Inflammatory macrophage treated with lipopolysaccharide for 4 hours (primary cell): ENCODE data around the gene FKBP1B.
"Not testable (repeated sequence)": the region's sequence is repeated elsewhere in the genome, so short reads cannot be mapped to it uniquely, and the experiment has no call there.

Experiments
- DNase-seq: peaks from one replicate; pipeline ENCODE4 v3.0.0-alpha.2; 2020

Gene FKBP1B

DNA sequence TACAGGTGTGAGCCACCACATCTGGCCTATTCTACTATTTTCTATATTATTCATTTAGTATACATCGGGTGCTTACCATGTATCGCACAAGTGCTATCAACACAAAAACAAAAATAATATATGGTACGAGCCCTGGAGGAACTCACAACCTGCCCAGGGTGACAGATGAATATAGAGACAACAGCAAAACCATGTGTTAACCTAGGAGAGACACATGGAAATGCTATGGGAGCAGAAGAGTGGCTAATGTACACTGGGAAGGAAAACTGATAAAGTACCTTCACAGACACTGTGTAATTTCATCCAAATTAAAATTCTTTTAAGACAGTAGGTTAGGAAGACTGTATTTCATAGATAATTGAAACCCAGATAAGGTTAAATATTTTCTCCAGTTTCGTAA is 22.7 kb downstream of the FKBP1B start:
- no peak for DNase-seq

DNA sequence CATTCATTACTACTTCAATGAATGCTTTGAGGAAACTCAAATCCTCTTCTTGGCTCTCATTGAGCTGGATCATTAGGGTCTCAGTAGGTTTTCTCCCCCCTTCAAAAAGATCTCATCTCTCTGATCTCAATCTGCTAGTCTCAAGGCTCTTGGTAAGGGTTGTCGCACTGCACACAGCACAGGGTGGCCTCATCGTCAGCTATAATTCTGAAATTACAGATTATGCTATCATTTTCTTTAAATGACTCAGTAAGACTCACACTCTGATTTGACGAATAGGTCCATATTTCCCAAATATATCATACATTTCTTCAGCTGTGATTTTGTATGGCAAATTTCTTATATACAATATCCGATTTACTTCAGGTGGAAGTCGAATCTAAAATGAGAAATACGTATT is 24.3 kb downstream of the FKBP1B start:
- DNase-seq: no peak

DNA sequence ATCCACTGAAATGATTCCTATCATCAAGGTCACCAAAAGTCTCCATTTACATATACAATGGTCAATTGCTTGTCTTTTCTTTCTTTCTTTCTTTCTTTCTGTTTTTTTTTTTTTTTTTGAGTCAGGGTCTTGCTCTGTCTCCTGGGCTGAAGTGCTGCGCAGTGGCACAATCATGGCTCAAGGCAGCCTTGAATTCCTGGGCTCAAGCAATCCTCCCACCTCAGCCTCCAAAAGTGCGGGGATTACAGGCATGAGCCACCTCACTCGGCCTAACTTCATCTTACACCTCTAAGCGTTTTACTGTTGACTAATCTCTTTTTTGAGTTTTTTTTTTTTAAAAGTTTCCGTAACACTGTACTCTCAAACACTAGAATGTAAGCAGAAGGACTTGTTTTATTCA is 25.7 kb downstream of the FKBP1B start:
- DNase-seq: no peak

GRCh38 chr2:24075915-24076848 is 26.6 kb downstream of the FKBP1B start, which contains the start of gene SF3B6:
SF3B6 (minus strand) TSS chr2:24076326; CDS start chr2:24076229, 97 bp downstream.
- peak; percentile 100 for DNase-seq

- DNase-seq: peak; percentile 28
Observed at GRCh38 chr2:24076849-24077534, 27.5 kb downstream of the FKBP1B start.

- no peak for DNase-seq
Observed at GRCh38 chr2:24077535-24077877, 28.0 kb downstream of the FKBP1B start.

GRCh38 chr2:24077879-24078278 is 28.3 kb downstream of the FKBP1B start:
- DNase-seq: no peak

GRCh38 chr2:24080701-24081100 is 31.2 kb downstream of the FKBP1B start:
- no peak for DNase-seq

DNA sequence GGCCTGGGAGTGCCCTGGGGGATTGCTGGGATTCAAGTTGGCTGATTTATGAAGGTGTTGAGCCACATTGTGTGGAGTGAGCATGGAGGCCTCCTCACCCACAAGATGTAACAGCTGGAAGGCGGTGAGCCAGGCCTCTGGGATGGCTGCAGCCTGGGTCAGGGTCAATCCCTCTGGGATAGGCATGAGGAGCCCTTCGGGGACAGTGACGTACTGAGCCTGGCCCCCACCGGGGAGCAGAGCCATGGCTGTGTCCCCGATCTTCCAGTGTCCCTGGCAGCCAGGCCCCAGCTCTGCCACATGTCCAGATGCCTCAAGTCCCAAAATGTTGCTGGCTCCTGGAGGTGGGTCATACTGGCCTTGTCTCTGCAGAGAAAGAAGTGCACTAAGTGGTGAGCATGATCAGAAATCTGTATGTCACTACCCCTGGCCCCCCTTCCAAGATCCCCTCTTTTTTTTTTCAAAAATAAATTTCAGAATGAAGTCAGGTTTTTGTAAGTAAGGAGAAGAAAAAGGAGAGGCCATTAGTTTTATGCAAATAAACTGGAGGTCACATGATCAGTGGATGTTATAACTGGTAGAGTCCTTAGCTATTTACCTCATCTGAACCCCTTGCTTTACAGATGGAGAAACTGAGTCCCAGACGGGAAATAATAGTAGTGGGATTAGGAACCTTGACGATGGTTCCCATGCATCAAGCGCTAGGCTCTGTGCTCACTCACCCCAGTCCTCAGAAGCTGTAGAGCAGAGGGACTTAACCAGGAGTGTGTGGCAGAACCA is 33.4 kb downstream of the FKBP1B start:
- no peak for DNase-seq

GRCh38 chr2:24083567-24084385 is 34.2 kb downstream of the FKBP1B start:
- peak; percentile 83 for DNase-seq

DNA sequence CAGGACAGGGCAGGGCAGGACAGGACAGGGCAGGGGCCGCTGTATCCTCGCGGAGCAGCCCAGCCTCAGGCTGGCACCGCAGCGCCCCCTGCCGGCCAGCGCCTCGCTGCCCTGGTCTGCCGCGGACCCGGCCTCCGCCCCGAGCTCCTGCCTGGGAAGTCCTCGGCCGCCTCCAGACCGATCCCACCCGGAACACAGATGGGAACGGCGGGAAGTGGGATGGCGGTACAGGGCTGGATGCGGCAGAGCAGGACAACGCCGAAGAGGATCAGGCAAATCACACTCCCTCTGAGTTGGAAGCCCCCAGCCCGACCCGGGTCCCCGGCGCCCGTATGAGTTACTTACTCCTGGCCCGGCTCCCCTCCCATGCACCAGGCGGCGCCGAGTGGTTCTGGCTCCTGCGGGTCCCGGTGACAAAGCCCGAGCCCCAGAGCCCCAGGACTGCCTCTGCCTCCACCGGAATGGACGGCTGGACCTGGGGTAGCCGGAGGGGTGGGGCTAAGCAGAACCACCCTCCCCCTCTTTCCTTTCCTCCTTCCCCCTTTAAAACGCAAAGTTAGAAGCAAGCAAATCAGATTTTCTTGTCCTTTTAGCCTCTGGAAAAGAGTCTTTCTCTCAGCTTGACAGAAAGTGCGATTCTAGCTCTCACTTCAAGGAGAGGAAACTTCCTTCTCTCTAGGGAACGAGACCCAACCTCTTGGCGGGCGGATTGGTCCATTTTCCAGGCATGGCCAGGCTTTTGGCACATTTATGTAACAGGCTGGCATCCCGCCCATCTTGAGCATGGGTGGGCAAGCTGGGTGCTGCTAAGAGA is 35.1 kb downstream of the FKBP1B start, which contains the start of gene TP53I3:
Gene TP53I3 (minus strand): TSS at position 449 of the 814 bp plus-strand sequence. CDS start 508 bp downstream, outside the sequence.
- peak; percentile 88 for DNase-seq

DNA sequence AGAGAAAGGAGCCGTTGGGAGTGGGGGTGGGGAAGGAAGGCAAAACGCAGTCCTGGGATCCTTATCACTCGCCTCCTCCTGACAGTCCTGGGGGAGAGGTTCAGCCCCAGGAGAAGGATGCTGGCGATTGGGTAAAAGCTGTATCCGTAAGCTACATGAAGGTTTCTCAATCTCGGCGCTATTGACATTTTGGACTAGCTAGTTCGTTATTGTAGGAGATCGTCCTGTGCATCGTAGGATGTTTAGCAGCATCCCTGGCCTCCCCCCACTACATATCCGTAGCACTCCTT is 35.6 kb downstream of the FKBP1B start:
- peak; percentile 1 for DNase-seq

DNA sequence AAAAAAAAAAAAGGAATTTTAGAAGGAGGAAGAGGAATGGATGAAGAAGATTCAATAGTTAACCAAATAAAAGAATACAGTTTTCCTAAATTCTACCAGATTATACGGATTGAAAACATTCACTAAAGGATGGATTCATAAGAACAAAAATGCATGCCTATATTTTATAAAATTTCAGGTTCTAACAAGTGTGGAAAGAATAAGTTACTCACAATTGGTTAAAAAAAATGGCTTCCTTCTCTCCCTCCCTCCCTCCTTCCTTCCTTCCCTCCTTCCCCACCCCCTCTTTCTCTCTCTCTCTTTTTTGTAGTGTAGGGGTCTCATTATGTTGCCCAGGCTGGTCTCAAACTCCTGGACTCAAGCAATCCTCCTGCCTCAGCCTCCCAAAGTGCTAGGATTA is 36.7 kb downstream of the FKBP1B start:
- no peak for DNase-seq

- no peak for DNase-seq
Observed at GRCh38 chr2:24087032-24087431, 37.5 kb downstream of the FKBP1B start.

DNA sequence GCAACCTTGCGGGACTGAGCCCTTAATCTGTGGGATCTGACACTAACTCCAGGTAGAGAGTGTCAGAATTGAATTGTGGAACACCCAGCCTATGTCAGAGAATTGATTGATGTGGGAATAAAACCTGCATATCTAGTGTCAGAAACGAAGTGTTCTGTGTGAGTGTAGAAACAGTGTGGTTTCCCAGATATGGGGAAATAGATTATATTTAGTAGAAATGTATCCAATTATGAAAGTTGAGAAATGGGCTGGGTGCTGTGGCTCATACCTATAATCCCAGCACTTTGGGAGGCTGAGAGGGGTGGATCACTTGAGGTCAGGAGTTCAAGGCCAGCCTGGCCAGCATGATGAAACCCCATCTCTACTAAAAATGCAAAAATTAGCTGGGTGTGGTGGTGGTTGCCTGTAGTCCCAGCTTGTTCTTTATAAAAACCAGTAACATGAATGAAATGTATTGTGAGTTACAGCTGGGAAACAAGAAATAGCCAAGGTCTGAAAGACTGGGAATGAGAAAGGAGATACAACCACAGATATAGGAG is 39.3 kb downstream of the FKBP1B start:
- peak; percentile 50 for DNase-seq

- not testable (repeated sequence) for DNase-seq
Observed at GRCh38 chr2:24093270-24093669, 43.7 kb downstream of the FKBP1B start.

DNA sequence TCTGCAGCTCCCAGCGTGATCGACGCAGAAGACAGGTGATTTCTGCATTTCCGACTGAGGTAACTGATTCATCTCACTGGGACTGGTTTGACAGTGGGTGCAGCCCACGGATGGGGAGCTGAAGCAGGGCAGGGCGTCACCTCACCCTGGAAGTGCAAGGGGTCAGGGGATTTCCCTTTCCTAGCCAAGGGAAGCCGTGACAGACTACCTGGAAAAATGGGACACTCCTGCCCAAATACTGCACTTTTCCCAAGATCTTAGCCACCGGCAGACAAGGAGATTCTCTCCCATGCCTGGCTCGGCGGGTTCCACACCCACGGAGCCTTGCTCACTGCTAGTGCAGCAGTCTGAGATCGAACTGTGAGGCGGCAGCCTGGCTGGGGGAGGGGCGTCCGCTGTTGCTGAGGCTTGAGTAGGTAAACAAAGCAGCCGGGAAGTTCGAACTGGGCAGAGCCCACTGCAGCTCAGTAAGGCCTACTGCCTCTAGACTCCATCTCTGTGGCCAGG is 45.7 kb downstream of the FKBP1B start:
- DNase-seq: not testable (repeated sequence)

DNA sequence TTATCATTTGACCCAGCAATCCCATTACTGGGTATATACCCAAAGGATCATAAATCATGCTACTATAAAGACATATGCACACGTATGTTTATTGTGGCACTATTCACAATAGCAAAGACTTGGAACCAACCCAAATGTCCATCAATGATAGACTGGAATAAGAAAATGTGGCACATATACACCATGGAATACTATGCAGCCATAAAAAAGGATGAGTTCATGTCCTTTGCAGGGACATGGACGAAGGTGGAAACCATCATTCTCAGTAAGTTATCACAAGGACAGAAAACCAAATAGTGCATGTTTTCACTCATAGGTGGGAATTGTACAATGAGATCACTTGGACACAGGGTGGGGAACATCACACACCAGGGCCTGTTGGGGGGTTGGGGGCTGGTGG is 51.2 kb downstream of the FKBP1B start:
- DNase-seq: not testable (repeated sequence)

DNA sequence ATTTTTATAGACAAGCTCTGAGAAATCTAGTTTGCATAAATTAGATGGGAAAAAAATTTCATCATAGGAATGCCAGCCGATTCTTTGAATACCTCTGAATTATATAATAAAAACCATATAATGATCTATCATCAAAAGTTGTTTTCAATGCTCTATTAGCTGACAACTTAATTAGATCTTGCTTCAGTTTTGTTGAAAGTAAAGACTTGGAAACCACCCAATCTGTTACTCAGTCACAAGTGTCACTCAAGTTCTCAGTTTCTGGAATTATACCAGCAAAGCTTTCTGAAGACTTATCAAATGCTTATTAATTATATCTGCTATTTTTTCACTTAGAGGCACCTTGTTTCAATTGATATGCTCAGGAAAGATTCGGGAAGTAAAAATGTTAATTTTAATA is 52.5 kb downstream of the FKBP1B start:
- no peak for DNase-seq

DNA sequence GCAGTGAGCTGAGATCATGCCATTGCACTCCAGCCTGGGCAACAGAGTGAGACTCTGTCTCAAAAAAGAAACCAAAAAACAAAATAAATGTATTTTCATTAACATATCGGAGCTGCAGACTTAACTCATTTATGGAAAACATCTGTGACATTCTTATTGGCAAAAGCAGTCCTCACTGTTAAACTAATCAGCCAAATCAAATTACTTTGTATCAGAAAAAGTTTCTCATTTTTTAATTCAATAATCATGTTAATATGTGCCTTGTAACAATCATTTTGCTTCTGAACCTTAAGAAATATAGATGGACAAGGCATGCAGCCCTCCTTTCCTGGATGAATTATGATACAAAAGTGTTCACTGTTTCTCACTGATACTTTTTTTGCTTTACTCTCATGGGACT is 53.1 kb downstream of the FKBP1B start:
- no peak for DNase-seq

- DNase-seq: no peak
Observed at GRCh38 chr2:24104110-24104650, 54.6 kb downstream of the FKBP1B start.
